GM21360 (cell line): ENCODE data around the gene KIAA0753.

Experiments
- ATAC-seq: cut with Tn5 transposase; IDR thresholded peaks from one replicate; pipeline ENCODE4 v1.9.1; 2021; ENCODE audit warnings: mild to moderate bottlenecking, moderate library complexity; ENCODE audit not compliant: unreplicated experiment

KIAA0753 gene

DNA sequence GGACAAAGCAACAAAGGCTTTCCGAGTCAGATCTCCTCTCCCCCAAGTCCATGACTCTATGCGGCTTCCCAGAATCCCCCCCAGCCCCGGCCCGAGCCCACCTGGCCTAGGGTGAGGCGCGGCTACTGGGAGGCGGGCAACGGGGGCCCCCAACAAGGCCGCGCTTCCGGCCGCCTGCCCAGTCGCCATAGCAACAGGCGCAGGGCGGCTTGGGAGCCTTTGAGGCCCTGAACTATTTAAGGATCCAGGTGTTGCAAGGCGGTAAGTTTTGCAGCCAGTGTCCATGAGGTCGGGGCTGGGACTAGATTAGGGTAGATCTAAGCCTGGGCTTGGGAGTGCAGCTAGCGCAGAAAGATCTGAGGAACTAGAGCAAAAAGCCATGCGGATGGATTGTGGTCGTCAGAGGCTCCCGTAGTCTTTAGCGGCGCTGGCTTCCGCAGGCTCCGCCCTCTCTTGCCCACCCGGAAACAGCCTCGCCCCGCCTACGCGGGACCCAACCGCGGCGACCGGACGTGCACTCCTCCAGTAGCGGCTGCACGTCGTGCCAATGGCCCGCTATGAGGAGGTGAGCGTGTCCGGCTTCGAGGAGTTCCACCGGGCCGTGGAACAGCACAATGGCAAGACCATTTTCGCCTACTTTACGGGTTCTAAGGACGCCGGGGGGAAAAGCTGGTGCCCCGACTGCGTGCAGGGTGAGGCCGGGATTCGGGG lies at the start of gene KIAA0753, which contains the start of gene TXNDC17:
Gene KIAA0753 (minus strand): TSS at position 176 of the 711 bp plus-strand sequence. CDS start 5,608 bp downstream, outside the sequence.
Gene TXNDC17 (plus strand): TSS at position 525 of the 711 bp plus-strand sequence. CDS start 23 bp downstream, at position 548.
- peak; percentile 80 for ATAC-seq

DNA sequence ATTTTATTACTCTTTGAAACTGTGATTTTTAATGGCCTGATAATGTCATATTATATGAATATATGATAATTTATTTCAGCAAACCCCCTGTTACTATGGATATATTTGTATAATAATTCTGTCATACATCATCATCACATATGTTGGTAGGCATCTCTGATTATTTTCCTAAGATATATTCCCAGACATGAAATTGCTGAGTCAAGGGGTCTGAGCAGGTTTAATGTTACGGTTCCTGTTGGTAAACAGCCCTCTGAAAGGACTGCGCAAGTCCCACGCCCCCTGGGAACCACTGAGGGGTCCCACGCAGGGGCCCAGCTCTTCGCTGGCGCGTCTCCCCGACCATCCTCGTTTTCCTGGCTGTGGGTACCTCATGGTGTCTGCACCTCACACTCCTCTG lies 48.4 kb upstream of the KIAA0753 start:
- ATAC-seq = no peak

DNA sequence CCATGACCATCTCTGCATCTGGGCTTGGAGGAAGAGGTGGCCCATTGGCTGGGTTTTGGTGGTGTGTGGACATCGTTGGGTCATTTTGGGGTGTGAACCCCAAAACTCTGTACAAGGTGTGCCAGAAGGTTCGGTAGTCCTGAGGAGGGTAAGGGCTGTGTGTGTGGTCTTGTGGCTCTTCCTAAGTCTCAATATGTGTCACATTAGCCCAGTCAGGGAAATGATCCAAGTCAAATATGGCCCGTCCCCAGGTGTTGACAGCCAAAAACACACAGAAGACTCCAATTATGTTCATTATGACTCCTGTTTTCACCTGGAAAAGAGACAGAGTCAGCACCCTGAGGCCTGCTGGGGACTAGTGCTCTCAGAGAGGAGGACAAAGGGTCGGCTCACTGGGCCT lies 45.5 kb upstream of the KIAA0753 start:
- no peak for ATAC-seq

DNA sequence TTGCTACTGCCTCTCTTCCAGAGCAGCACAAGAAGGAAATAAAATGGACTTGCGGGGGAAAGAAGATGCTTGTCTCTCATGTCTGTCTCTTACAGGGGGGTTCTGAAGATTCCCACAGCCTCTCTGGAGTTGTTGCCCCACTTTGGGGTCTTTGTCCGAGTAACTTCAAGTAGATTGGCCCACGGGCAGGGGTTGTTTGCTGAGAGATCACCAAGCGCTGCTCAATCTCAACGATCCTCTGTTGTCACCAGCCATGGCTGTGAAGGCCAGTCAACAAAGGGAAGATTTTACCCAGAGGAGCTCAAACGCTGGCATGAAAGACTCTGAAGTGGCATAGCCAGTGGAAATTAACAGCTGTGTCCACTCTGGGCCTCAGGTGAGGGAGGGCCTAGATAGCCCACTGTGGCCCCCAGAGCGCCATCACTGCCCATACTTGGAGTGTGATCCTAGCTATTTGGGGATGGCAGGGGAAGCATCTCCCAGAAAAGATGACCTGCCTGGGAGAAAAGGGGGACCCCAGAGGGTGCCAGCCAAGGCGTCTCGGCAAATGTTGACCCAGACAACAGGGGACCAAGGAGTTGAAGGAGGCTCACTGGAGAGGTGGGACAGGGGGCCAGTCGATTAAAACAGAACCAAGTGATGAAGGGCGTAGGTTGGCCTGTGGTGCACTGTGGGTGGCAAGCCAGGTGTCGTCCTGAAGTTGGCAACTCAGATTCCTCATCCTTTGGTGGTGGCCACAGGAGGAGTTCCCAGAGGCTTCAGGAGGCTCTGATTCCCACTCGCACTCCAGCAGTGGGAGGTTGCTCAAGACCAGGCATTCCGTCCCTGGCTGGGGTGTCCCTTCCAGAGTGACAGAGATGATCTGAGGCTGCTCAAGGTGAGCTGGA lies 44.6 kb upstream of the KIAA0753 start:
- ATAC-seq = no peak

DNA sequence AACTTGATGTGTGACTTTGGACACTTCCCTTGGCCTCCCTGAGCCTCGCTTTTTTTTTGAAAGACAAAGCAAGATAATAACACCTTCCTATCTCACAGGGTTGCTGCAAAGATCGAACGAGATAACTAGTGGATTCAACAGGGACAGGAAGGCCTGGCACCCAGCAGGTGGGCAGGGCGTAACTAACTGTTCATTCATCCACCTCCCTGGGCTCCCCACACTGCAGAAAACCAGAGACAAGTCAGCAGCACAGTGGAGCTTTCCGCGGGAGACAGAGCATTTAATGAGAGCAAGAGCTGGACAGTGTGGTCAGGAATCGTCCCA lies 43.9 kb upstream of the KIAA0753 start:
- no peak for ATAC-seq

DNA sequence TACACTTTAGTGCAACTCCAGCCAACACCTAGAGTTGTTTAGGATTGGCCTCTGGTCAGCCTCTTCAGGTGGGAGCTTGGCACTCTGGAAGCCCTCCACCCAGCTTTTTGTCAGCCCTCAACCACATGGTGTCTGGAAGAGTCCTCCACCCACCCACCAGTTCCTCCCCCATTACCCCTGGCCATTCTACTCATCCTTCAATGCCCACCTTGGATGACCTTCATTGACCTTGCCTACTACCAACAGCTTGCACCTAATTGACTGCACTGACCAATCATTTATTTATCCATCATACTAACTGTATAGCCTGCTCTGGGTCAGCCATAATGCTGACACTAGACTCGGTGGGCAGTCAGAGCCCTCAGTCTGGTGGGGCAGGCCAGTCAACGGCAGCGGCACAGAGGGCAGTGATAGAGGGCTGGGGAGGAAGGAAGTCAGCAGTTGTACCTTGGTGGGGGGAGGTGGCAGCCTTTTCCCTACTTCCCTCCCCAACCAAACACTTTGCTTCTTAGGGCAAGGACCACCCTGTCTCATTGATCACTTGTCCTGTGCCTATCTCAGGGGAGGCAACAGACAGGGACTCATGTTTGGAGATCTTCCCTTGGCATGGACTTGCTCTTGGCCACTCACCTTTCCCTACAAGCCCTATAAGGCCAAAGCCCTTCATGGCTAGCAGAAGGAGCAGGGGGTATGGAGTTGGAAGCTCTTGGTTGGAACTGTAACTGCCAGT lies 43.4 kb upstream of the KIAA0753 start:
- no peak for ATAC-seq

DNA sequence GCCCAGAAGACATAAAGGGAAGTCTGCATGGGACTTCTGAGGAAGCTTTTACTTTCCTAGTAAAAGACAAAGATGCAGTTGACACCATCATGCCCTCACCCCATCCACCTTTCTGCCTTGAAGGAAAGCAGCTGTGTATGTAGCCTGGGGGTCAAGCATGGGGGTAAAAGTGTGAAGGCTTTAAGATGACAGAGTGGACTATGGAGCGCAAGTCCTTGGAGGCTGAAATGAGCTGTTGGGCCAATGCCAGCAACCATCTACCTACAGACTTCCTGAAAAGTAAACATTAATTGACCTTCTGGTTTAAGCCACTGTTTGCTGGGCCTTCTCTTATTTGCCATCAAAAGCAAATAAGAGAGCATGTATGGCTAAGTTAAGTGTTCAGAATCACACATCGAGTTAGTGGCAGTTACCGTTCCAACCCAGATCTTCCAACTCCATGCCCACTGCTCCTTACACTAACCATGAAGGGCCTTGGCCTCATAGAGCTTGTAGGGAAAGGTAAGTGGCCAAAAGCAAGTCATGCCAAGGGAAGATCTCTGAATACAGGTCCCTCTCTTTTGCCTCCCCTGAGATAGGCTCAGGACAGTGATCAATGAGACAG lies 42.7 kb upstream of the KIAA0753 start:
- ATAC-seq = no peak

DNA sequence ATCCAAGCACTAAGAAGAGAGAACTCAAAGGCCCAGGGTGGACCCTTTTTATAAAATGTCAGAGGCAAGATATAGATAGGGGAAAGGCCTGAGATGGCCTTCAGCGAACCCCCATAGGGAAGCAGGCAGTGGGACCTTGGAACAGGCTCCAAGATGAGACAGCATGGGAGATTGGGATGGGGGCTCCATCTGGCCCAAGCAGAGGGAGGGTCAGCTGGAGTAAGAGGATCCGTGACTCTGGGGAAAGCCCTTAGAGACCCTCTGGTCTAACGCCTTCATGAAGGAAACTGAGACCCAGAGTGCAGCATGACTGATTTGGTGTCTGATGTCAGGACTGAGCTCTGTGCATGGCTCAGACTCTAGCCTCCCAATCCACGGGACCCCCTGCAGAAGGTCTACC lies 41.8 kb upstream of the KIAA0753 start:
- no peak for ATAC-seq

DNA sequence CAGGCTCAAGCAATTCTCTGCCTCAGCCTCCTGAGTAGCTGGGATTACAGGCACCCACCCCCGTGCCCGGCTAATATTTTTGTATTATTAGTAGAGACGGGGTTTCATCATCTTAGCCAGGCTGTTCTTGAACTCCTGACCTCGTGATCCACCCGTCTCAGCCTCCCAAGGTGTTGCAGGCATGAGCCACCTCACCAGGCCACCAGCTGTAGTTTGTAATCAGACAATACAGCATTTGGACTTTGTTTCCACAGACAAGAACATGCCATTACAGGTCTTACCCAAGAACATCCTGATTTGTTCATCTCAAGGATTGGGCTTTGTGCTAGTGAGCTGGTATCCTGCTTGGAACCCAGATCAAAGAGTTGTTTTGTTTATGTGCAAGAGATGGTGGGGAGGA lies 41.2 kb upstream of the KIAA0753 start:
- no peak for ATAC-seq

DNA sequence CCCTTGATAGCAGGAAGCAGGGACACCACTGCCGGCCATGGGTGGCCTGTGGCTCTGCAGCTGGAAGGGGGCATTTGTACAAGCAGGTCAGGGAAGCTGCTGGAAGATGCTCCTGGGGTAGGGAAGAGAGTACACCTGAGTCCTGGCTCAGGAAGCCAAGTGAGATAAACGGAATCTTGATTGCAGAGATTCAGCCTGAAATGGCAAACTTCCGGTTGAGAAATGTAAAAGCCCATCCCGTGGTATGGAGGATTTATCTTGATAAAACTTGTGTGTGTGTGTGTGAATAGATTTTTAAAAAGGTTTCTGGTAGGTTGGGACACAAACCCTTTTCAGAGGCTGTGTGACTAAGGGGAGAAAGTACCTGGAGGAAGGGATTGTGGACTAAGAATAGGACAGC lies 40.7 kb upstream of the KIAA0753 start:
- ATAC-seq = no peak

DNA sequence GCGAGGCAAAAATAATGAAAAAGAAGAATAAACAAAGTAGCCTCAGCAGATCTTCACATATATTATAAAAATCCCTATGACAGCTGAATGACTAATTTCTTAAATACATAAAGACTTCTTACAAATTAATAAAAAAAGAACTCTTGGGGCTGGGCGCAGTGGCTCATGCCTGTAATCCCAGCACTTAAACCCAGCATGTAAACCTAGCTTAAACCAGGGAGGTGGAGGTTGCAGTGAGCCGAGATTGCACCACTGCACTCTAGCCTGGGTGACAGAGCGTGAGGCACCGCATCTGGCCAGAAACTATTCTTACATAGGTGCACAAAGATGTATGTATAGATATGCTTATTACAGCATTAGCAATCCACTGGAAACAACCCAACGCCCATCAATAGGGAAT lies 38.7 kb upstream of the KIAA0753 start:
- no peak for ATAC-seq

DNA sequence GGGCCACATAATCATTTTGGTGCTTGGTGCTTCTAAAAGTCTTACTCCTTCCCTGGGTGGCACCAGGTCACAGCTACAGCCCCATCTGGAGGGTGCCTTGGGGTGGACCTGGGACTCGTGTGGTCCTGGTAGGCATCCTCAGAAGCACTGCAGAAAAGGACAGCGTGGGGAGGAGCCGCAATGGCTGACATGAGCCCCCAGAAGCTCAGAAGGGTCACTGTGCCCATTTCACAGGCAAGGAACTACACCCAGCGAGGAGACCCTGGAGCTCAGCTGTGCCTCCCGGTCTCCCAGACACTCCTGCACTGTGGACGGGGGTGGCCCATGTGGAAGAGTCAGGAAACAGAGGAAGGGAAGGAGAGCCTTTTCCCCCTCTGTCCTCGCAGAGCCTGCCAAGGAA lies 37.4 kb upstream of the KIAA0753 start:
- ATAC-seq = no peak

DNA sequence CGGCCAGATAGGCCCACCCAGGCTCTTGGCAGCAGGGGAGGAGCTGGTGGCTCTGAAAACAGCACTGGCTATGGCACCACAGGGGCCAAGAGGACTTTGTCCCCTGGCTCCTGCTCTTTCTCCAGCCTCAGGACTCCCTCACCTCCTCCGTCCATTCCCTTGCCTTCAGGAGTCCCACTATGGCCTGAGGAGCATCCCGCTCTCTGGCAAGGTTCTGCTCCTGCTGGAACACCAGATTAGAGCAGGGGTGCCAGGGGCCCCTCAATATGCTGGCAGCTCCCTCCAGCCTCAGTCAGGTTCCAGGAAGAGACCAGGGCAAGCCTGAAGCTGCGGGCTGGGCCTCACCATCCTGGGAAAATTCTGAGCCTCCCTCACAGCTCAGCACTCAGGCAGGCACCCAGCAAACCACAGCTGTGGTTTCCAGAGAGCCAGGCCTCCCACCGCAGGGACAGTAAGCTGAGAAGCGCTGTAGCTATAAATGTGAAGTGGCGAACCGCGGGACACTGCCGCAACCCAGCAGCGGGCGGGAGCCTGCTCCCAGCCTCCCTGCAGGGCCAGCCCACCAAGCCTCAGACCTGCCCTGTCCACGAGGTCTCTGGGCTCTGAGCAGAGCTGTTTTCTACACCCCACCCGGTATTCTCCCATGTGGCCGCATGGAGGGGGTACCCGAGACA lies 36.8 kb upstream of the KIAA0753 start:
- ATAC-seq = no peak

DNA sequence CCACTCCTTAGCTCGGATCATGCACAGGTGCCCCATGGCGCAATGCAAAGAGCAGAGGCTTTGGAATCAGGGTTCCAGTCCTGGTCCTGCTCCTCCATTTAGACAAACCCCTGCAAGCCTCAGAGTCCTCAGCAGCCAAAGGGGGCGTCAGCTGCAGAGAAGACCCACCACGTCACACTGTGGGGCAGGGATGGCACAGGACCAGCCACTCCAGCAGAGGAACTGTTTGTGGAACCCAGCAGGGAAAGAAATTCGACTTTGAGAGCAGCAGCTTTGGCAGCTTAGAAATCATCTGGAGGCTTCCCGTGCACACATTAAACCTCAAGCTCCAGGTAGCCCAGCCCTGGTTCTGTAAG lies 36.3 kb upstream of the KIAA0753 start:
- ATAC-seq = no peak

DNA sequence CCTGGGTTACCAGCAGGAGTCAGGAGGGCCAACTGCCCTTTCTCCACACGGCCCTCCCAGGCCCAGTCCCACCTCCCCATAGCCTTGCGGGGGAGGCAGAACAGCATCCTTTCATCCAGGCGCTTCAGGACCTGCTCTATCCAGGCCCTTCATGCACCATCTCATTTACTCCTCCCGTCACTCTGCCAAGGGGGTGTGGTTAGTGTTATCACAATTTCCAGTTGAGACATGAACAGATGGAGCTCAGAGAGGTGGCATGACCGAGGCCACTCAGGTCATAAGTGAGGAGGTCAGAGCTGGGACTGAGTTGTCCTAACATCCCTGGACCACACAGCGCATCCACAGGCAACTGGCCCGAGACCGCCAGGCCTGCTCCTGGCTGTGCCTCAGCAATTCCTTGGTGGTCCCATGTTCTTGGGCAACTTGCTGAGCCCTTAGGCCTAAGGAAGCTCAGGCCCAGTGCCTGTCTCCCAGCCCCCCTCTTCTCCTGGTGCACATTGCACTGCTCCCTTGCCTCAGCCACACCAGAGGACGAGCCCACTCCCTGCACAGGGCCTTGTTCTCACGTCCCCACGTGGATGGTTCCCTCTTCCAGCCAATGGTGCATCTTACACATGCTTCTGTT lies 34.8 kb upstream of the KIAA0753 start:
- ATAC-seq = no peak

DNA sequence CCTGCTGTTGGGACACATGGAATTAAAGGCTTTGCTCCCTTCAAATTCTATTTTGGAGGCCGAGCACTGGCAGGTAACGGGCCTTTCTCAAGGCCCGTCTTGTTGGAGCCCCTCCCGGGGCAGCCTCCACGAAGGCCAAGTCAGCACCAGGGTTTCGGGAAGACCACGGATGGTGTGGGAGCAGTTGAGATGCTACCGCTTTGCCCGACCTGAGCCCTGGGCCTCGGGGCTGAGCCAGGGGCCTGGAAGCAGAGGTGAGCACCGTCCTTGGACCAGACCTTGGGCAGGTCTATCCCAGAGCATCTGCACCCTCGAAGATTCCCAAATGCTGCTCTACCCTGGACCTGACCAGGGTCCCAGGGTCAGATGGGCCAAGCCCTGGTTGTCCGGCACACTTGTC lies 34.1 kb upstream of the KIAA0753 start:
- ATAC-seq = no peak

DNA sequence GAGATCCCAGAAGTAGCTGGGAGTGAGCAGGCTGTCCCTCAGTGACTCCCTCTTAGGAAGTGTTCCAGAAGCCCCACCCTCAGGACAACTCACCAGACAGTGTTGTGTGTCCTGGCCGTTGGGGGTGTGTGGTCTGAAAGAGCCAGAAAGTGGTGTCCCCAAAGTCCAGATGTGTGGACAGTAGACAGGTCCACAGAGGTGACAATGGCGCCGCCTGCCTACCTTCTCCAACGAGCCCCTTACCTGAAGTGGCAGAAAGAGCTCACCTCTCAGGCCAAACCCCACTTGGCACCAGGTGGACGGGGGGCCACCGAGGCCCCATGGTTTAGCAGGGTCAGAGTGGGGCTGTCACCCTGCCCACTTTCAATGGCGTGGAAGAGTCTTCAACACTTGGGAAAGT lies 30.9 kb upstream of the KIAA0753 start:
- ATAC-seq = no peak

DNA sequence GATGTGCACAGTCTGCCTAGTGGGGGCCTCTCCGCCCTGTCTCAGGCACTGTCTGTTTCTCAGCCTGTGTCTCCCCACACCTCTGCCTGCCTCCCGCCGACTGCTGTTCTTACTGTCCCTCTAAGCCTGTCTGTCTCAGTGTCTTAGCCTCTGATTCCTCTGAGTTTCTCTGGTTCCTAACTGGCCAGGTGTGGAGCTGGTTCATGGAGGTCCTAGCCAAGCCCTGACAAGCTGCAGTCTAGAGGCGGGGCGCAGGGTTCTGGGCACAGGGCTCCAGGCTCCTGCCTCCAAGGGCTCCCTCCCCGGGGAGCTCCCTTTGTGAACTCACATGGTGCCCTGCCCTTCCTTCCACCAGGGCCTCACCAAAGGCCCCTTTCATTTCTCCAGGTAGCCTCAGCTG lies 30.5 kb upstream of the KIAA0753 start:
- no peak for ATAC-seq

DNA sequence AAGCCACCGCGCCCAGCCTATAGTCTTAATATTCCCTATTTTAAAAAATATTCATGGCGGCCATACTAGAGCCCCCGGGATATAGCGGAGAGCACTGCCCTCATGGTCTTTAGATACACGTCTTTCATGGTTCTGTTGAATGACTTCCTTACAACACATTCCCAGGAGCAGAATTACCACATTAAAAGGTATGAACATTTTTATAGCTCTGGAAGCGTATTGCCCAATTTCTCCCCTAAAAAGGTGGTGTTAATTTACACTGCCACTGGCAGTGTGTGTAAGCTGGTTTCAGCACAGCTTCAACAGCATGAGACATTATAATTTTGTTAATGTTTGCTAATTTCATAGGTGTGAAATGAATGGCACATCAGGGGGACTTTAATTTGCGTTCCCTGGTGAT lies 30.1 kb upstream of the KIAA0753 start:
- no peak for ATAC-seq

DNA sequence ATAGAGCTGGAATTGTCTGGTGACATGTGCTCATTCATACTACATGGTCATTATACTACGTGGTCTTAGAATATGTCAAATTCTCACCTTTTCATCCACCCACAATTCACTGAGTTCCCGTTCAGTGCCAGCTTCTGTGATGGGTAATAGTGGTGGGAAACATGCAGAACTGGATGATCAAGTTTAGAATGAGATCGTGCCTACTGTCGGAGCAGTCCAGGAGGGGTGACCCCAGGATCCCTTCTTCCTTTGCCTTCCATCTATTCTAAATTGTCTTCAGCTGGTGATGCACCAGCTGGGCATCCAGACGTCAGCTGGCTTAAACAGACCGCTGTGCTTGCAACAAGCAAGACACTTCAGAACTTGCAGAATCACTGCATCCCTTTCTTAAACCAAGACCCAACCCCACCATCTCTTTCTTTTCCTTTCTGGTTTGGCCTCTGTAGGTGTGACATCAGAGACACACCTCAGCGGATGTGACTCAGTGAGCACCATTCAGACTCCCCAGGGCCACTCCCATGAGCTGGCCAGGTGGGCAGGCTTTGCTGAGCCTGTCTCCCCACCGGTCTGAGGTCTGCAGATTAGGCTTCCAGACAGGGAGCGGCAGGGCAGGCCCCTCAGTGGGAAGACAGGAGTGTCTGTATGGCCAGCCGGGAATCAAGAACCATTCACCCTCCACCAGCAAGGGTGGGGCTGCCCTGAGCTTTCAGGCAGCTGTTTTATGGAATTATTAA lies 29.1 kb upstream of the KIAA0753 start:
- no peak for ATAC-seq
